Gastrocnemius medialis (tissue), 4 donors: ENCODE measurements around the gene GALNT18. TPM values are rescaled to one million over a fixed set of nuclear protein-coding genes. Genes with fewer than 3 reads are reported as not detected.

Source experiments
- ATAC-seq, 2 donors: fragments of 150-250 bp; one replicate each; pipeline ENCODE4 v1.9.1; 2016
- DNase-seq, 2 donors: peaks; one replicate each; pipeline ENCODE4 v3.0.0-alpha.2; 2019
- H3K27ac ChIP-seq, 4 donors: fragments of 200-600 bp; sonication (generic); 1 replicate in 1 of 4; 2 replicates in 3 of 4; pipeline ENCODE4 v1.5.1; 2016 to 2018; ENCODE audit warnings: mild to moderate bottlenecking in 2 of 4, moderate library complexity in 1 of 4
- H3K27me3 ChIP-seq, 3 donors: fragments of 200-600 bp; sonication (generic) in 2 of 3; 1 replicate in 1 of 3; 2 replicates in 2 of 3; pipeline versions ENCODE4 v1.5.1 to v1.6.0; 2016 to 2019; ENCODE audit warnings: mild to moderate bottlenecking in 1 of 3, moderate library complexity in 1 of 3
- H3K36me3 ChIP-seq, 2 donors: fragments of 200-600 bp; sonication (generic) in 1 of 2; one replicate each; pipeline ENCODE4 v1.5.1; 2017 to 2018
- H3K4me1 ChIP-seq, 2 donors: fragments of 200-600 bp; sonication (generic) in 1 of 2; one replicate each; pipeline ENCODE4 v1.5.1; 2016 to 2017; ENCODE audit warnings: mild to moderate bottlenecking in 2 of 2
- H3K4me3 ChIP-seq, 4 donors: fragments of 200-600 bp; sonication (generic) in 3 of 4; 1 replicate in 1 of 4; 2 replicates in 3 of 4; pipeline ENCODE4 v1.5.1; 2016 to 2019; ENCODE audit warnings: mild to moderate bottlenecking in 2 of 4
- H3K9me3 ChIP-seq, 3 donors: fragments of 200-600 bp; sonication (generic) in 2 of 3; 1 replicate in 1 of 3; 2 replicates in 2 of 3; pipeline ENCODE4 v1.5.1; 2016 to 2019
- CTCF ChIP-seq, 5 experiments: fragments of 450-650 bp in 3 of 5; fragments of 200-600 bp in 2 of 5; sonication (generic) in 2 of 5; IDR thresholded peaks in 4 of 5; conservative IDR thresholded peaks in 1 of 5; 1 replicate in 4 of 5; 2 replicates in 1 of 5; pipeline ENCODE4 v1.5.1; 2016 to 2019; ENCODE audit warnings: antibody characterized with exemption in 5 of 5, mild to moderate bottlenecking in 3 of 5, moderate library complexity in 3 of 5
- POLR2A ChIP-seq, 2 donors: fragments of 450-650 bp; IDR thresholded peaks; one replicate each; pipeline ENCODE4 v1.6.1; 2017; ENCODE audit warnings: antibody characterized with exemption in 2 of 2, mild to moderate bottlenecking in 2 of 2, moderate library complexity in 2 of 2
- in situ Hi-C, 4 donors: fragments of 200-750 bp; cut with MboI; loops; one replicate each; pipeline versions ENCODE4 v1.15.0 to v1.8.0; 2017; ENCODE audit warnings: low sequenced_read_pairs in 4 of 4
- intact Hi-C: fragments of 100-400 bp; cut with DNase I; formaldehyde crosslinking; loops from one replicate; pipeline ENCODE4 v1.15.1; 2023; ENCODE audit warnings: low total_unique reads
- total RNA-seq, 4 donors: library from RNA; depleted of rRNA; stranded (reverse); fragments of >200 nt; gene quantifications; one replicate each; pipeline versions ENCODE4 v1.1.0 to v1.2.3, GENCODE V29; 2016

GALNT18 gene
- total RNA-seq, 4 donors from 2014 or later, result 10.5 to 29.2 (median 11.2) TPM

DNA sequence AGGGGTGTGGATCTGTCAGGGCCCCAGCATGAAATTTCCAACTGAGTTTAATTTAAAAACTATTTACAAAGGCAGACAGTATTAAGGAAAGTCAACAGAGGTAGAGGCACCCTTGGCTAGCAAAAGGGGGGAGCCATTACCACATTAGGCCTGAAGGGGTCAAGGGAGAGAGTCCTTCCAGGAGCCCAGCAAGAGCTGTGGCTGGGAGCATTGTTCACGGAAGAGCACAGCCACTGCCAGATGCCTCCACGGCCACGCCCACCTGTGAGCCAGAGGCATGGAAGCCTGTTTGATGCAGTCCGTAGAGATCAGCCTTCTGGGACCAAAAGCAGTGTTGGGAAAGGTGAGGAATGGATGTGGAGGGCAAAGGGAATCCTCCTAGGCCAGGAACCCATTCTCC, 102.6 kb downstream of the GALNT18 start:
- no peak for ATAC-seq
- Histone ChIP-seq H3K4me3 (no peak overlapping the region), H3K9me3 (no peaks in the 10 kb centered on the region), H3K27me3 (no peaks in the 10 kb centered on the region), H3K4me1 (peaks cover 25 to 55% of the 10 kb centered on the region in 2 donors), H3K27ac (no peak overlapping the region), H3K36me3 (no peaks in the 10 kb centered on the region)
- in situ Hi-C loops (no loop called here), intact Hi-C loops (no loop called here)
- no peak for DNase-seq
- TF ChIP-seq POLR2A (IDR thresholded peaks at IDR 0.05), result no peak
- TF ChIP-seq CTCF (IDR thresholded peaks at IDR 0.05 in 4 of 5, conservative IDR thresholded peaks at IDR 0.05 in 1 of 5), result no peak

GRCh38 chr11:11514246-11514645, 107.6 kb downstream of the GALNT18 start:
- H3K4me1 ChIP-seq, result peaks cover 38 to 65% of the 10 kb centered on the region in 2 donors
- DNase-seq (no peak), ATAC-seq (no peak)
- no peak for TF ChIP-seq CTCF (IDR thresholded peaks at IDR 0.05 in 4 of 5, conservative IDR thresholded peaks at IDR 0.05 in 1 of 5)
- no peak for TF ChIP-seq POLR2A (IDR thresholded peaks at IDR 0.05)
- H3K9me3 ChIP-seq, result no peaks in the 10 kb centered on the region
- H3K27ac ChIP-seq, result peak overlapping the region in 3 of 4 donors; percentile 72 to 88 (median 81)
- intact Hi-C loops (loop anchor here (5.0 kb wide), 2 partner anchors 112 to 202 kb away; no protein-coding TSS in a partner anchor), in situ Hi-C loops (no loop called here)
- H3K4me3 ChIP-seq, result no peak overlapping the region
- H3K27me3 ChIP-seq, result no peaks in the 10 kb centered on the region
- no peaks in the 10 kb centered on the region for H3K36me3 ChIP-seq

- peaks cover 38 to 65% of the 10 kb centered on the region in 2 donors for H3K4me1 ChIP-seq
- peak; percentile 46 to 67 for ATAC-seq
Observed at GRCh38 chr11:11513422-11513821, 108.4 kb downstream of the GALNT18 start.

GRCh38 chr11:11512929-11513328, 108.9 kb downstream of the GALNT18 start:
- intact Hi-C loops (loop anchor here (5.0 kb wide), 2 partner anchors 111 to 201 kb away; no protein-coding TSS in a partner anchor), in situ Hi-C loops (no loop called here)
- no peak overlapping the region for H3K4me3 ChIP-seq
- TF ChIP-seq CTCF (IDR thresholded peaks at IDR 0.05 in 4 of 5, conservative IDR thresholded peaks at IDR 0.05 in 1 of 5), result no peak
- TF ChIP-seq POLR2A (IDR thresholded peaks at IDR 0.05), result no peak
- no peaks in the 10 kb centered on the region for H3K36me3 ChIP-seq
- ATAC-seq (peak; percentile 7 to 12), DNase-seq (no peak)
- H3K4me1 ChIP-seq, result peaks cover 38 to 64% of the 10 kb centered on the region in 2 donors
- peak overlapping the region; percentile 72 to 88 (median 82) for H3K27ac ChIP-seq
- H3K9me3 ChIP-seq, result no peaks in the 10 kb centered on the region
- no peaks in the 10 kb centered on the region for H3K27me3 ChIP-seq

More at GRCh38 chr11:11513422-11513821, 108.4 kb downstream of the GALNT18 start:
- intact Hi-C loops (loop anchor here (5.0 kb wide), 2 partner anchors 111 to 201 kb away; no protein-coding TSS in a partner anchor), in situ Hi-C loops (no loop called here)
- Histone ChIP-seq H3K27me3 (no peaks in the 10 kb centered on the region), H3K4me3 (no peak overlapping the region), H3K36me3 (no peaks in the 10 kb centered on the region), H3K27ac (peak overlapping the region; percentile 72 to 88 (median 82)), H3K9me3 (no peaks in the 10 kb centered on the region)
- no peak for DNase-seq
- no peak for TF ChIP-seq POLR2A (IDR thresholded peaks at IDR 0.05)
- TF ChIP-seq CTCF (IDR thresholded peaks at IDR 0.05 in 4 of 5, conservative IDR thresholded peaks at IDR 0.05 in 1 of 5), result no peak
